ENCODE results near the gene EYA4.

Gene EYA4

DNA sequence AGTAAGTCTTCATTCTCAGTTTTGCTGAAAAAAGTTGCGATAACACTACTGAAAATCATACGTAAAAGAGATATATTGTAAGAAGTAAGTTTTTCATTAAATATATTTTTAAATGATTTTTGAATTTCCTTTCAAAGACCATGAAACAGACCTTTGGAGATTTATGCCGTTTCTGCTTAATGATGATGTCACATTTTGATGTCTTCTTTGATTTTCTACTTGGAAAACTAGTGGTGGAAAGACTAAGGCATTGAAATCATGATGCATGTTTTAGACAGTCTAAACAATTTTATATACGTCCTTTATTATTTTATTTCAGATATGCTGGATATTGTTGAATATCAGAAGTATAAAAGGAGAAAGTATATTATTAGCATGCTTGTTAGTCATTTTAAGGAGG lies 33.7 kb downstream of the EYA4 start:
- DNase-seq (ENCODE audit: low spot score), result no peak
- TF ChIP-seq, protein P1, sequence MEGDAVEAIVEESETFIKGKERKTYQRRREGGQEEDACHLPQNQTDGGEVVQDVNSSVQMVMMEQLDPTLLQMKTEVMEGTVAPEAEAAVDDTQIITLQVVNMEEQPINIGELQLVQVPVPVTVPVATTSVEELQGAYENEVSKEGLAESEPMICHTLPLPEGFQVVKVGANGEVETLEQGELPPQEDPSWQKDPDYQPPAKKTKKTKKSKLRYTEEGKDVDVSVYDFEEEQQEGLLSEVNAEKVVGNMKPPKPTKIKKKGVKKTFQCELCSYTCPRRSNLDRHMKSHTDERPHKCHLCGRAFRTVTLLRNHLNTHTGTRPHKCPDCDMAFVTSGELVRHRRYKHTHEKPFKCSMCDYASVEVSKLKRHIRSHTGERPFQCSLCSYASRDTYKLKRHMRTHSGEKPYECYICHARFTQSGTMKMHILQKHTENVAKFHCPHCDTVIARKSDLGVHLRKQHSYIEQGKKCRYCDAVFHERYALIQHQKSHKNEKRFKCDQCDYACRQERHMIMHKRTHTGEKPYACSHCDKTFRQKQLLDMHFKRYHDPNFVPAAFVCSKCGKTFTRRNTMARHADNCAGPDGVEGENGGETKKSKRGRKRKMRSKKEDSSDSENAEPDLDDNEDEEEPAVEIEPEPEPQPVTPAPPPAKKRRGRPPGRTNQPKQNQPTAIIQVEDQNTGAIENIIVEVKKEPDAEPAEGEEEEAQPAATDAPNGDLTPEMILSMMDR (IDR thresholded peaks at IDR 0.05; ENCODE audit: extremely low read depth, missing control alignments), result no peak

DNA sequence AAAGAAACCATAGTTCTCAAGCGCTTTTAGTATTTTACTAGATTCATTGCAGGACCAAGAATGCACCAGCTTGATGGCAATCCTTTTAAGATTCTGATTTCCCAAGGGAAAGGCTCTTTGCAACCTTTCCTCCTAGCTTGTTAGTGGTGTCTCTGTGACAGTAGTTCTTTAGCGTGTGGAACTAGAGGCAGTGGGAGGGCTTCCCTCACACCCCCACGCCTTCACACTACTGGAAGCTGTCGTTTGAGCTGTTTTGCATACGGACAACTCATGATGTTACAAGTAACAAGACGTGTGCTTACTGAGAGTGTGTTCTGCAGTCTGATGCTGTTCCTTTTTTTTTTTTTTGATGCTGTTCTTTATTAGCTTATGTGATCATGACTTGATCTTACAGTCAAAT lies 34.1 kb downstream of the EYA4 start:
- TF ChIP-seq, protein P1 (IDR thresholded peaks at IDR 0.05; ENCODE audit: extremely low read depth, missing control alignments), result no peak
- DNase-seq (ENCODE audit: low spot score), result no peak

DNA sequence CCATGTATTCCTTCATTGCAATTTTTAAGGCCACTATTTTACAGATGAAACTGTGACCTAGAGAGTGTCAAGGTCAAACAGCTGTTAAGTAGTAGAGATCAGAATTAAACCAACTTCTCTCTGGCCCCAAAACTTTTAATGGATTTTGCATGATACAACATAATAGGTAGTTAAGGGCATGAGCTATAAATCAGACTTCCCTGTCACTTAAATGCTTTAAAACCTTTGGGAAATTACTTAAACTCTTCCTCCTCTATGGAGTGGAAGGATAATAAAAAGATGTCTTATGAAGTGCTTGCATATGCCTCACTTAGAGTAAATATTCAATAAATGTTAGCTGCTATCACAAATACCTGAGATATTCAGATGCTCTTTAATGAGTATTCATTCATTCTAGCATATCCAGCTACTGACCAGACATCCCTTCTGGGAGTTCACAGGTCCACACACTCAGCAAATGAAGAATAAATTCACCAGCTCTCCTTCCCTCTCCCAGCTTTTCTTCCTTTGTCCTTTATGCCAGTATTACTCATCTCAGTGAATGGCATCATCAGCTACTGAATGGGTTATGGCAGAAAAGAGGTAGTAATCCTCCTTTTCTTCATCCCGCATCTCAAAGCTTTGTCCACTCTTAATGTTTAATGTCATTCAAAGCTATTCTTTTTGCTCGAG lies 36.2 kb downstream of the EYA4 start:
- DNase-seq (ENCODE audit: low spot score), result no peak
- TF ChIP-seq, protein P1 (IDR thresholded peaks at IDR 0.05; ENCODE audit: extremely low read depth, missing control alignments), result no peak

DNA sequence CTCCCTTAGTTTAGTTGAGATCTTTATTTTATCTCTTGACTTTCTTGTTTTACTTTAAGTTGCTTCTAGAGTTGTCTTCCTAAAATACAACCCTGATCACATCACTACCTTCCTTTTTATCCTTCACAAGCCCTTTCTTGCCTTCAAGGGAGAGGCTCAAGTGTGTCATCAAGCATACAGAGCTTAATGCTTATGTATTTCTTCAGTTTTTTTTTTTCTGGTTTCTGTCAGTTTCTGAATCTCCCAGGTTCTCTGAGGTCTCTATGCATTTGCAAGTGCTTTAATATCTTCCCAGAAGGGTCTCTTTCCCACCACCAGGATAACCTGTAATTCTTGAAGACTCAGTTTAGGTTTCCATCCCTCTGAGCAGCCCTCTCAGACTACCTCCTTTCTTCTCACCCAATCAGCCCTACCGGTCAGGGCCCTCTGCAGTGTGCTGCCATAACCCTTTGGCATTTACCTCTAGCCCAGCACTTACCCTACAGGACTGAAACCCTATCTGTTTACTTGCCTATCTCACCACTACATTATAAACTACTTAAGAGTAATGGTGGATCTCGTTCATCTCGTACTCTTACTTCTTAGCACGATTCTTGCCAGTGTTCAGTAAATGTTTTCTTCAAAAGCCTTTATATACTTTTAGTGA lies 36.9 kb downstream of the EYA4 start:
- TF ChIP-seq, protein P1 (IDR thresholded peaks at IDR 0.05; ENCODE audit: extremely low read depth, missing control alignments), result no peak
- no peak for DNase-seq (ENCODE audit: low spot score)

DNA sequence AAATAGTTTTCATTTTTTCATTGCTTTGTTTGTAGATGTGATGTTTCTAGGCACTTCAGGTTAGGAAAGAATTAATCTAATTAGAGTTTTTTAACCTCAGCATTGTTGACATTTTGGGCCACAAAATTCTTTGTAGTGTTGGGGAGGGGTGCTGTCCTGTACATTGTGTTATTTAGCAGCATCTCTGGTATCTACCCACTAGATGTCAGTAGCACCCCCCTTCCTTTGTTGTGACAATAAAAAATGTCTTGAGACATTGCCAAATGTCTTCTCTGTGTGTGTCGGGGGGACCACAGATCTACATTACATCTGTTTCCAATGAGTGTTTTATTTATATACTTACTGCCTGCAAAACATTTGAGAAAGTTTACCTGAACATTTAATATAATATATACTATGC lies 45.6 kb downstream of the EYA4 start:
- no peak for DNase-seq (ENCODE audit: low spot score)
- TF ChIP-seq, protein P1 (IDR thresholded peaks at IDR 0.05; ENCODE audit: extremely low read depth, missing control alignments), result peak; percentile 9

DNA sequence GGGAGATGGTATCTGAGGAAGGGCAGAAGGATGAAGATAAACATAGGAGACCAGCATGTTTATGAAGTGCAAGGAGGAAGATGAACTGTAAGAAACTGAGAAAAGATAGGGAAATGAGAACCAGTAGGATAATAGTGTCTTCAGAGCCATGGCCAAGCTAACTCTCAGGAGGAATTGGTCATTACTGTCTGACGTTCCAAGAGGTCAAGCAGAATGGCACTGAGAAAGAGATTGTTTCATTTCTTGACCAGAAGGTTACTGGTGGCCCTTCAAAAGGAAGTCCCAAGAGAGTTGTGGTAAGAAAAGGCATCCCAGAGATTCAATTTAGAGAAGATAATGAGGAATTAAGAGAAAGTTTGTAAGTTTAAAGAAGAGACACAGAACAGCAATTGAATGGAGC lies 47.5 kb downstream of the EYA4 start:
- DNase-seq (ENCODE audit: low spot score), result no peak
- TF ChIP-seq, protein P1 (IDR thresholded peaks at IDR 0.05; ENCODE audit: extremely low read depth, missing control alignments), result no peak

DNA sequence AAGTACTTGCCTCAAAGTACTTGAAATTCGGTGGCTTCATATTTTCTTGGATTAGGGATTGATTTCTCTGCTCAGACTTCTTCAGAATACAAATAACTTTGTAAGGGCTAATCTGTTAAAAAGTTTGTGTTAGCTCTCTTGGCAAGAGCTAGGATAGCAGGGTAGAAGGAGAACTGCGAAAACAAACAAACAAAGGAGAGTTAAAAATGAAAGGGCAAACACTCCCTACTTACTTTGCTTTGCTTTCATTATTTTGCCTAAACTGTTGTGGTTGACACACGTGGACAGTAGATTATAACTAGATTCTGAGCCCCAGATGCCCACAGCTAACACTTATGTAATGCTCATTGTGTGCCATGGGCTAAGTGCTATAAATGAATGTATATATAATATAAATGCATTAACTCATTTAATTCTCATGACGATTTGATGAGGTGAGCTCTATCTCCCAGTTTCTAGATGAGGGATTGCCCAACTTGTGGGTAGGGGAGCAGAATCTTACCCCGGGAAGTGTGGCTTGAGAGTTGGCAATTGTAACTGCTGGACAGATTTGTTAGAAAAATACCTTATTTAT lies 48.7 kb downstream of the EYA4 start:
- TF ChIP-seq, protein P1 (IDR thresholded peaks at IDR 0.05; ENCODE audit: extremely low read depth, missing control alignments), result no peak
- DNase-seq (ENCODE audit: low spot score), result no peak
